Activated T-cell treated with anti-CD3 and anti-CD28 coated beads, Interleukin-2, amount 50 U/mL, for 4 hours (primary cell): Measurements from ENCODE around the gene FAM20A. TPM values are rescaled to one million over a fixed set of nuclear protein-coding genes. Genes with fewer than 3 reads are reported as not detected.

ENCODE experiments used
- ATAC-seq, 2 donors: fragments of 200-7000 bp; cut with Tn5 transposase; one replicate each; pipeline ENCODE4 v1.10.0; 2021
- DNase-seq: peaks from one replicate; pipeline ENCODE4 v3.0.0-alpha.2; 2020
- H3K27me3 Mint-ChIP-seq: one replicate; pipeline ENCODE4 v1.8.0; 2021; ENCODE audit warnings: low read depth, mixed read lengths
- H3K36me3 Mint-ChIP-seq: one replicate; pipeline ENCODE4 v1.8.0; 2022; ENCODE audit warnings: mixed read lengths; ENCODE audit not compliant: insufficient read depth
- H3K4me1 Mint-ChIP-seq: one replicate; pipeline ENCODE4 v1.8.0; 2021; ENCODE audit warnings: low read depth, mixed read lengths
- H3K4me3 Mint-ChIP-seq: one replicate; pipeline ENCODE4 v1.8.0; 2021; ENCODE audit warnings: mild to moderate bottlenecking, moderate library complexity, mixed read lengths
- H3K9me3 Mint-ChIP-seq: one replicate; pipeline ENCODE4 v1.8.0; 2021; ENCODE audit warnings: mixed read lengths
- total RNA-seq, 3 donors: library from RNA; stranded (reverse); gene quantifications; one replicate each; pipeline ENCODE4 v1.2.1, GENCODE V29; 2021

Gene FAM20A
- total RNA-seq, 3 donors from 2014 or later, result 0.11 TPM; not detected in 2

- no peaks in the 10 kb centered on the region for H3K4me1 Mint-ChIP-seq
- DNase-seq (no peak), ATAC-seq (no peak)
- H3K36me3 Mint-ChIP-seq, result no peaks in the 10 kb centered on the region
- H3K9me3 Mint-ChIP-seq, result peaks cover 3% of the 10 kb centered on the region
- H3K27me3 Mint-ChIP-seq, result peaks cover 35% of the 10 kb centered on the region
- H3K4me3 Mint-ChIP-seq, result no peak overlapping the region
These were observed 15.2 kb upstream of the FAM20A start for GRCh38 chr17:68616334-68616733.

DNA sequence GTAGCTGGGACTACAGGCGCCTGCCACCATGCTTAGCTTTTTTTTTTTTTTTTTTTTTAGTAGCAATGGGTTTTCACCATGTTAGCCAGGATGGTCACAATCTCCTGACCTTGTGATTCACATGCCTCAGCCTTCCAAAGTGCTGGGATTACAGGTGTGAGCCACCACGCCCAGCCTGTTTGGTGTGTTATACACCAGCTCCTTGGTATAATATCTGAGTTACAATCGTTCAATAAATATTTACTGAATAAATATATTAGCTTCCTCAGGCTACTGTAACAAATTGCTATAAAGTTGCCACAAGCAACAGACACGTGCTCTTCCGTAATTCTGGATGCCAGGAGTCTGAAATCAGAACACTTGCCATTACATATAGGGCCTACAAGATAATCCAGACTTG, 13.6 kb upstream of the FAM20A start:
- H3K27me3 Mint-ChIP-seq, result peaks cover 25% of the 10 kb centered on the region
- DNase-seq (no peak), ATAC-seq (no peak)
- H3K36me3 Mint-ChIP-seq, result no peaks in the 10 kb centered on the region
- H3K4me1 Mint-ChIP-seq, result no peaks in the 10 kb centered on the region
- H3K4me3 Mint-ChIP-seq, result no peak overlapping the region
- H3K9me3 Mint-ChIP-seq, result peaks cover 12% of the 10 kb centered on the region

- H3K27me3 Mint-ChIP-seq, result peaks cover 20% of the 10 kb centered on the region
- H3K36me3 Mint-ChIP-seq, result no peaks in the 10 kb centered on the region
- H3K4me3 Mint-ChIP-seq, result no peak overlapping the region
- no peaks in the 10 kb centered on the region for H3K4me1 Mint-ChIP-seq
- DNase-seq (no peak), ATAC-seq (no peak)
- peaks cover 15% of the 10 kb centered on the region for H3K9me3 Mint-ChIP-seq
These were observed 12.7 kb upstream of the FAM20A start for GRCh38 chr17:68613739-68614298.

- ATAC-seq, result no peak
- H3K4me3 Mint-ChIP-seq, result no peak overlapping the region
- no peaks in the 10 kb centered on the region for H3K4me1 Mint-ChIP-seq
- peaks cover under 1% of the 10 kb centered on the region for H3K36me3 Mint-ChIP-seq
- no peak for DNase-seq
- H3K9me3 Mint-ChIP-seq, result peaks cover 18% of the 10 kb centered on the region
- peaks cover 15% of the 10 kb centered on the region for H3K27me3 Mint-ChIP-seq
These were observed 11.7 kb upstream of the FAM20A start for GRCh38 chr17:68612923-68613292.

DNA sequence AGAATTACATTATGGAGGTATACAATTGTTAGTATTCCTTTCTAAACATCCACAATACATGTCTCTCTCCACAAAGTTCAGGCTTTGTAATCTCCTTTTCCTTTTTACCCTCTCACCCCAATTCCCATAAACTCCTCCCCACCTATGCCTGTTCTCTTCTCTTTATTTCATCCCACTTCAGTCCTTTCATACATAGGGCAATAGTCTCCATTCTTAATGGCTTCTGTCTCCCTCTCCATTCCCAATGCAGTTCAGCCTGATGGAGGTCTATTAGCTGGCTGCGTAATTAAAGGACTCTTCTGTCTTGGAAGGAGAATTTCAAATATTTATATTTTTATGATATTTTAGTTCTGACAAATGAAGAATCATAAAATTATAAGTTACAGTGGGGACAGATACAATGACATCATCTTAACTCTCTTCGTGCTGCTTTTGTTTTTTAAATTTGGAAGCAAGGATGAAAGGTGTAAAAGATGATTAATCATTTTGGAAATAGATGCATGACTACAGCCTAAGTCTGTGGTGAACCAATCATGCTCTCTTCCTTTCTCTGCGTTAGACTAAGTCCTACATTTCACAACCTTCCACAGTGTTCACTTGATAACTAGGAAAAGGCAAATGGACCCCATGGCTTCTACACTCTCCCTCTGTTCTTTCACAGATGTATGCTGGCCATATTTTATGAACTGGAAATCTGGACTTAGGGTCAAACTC, 11.2 kb upstream of the FAM20A start:
- Mint-ChIP-seq H3K4me3 (no peak overlapping the region), H3K27me3 (peaks cover 11% of the 10 kb centered on the region), H3K4me1 (no peaks in the 10 kb centered on the region), H3K9me3 (peaks cover 24% of the 10 kb centered on the region), H3K36me3 (peaks cover 2% of the 10 kb centered on the region)
- ATAC-seq (no peak), DNase-seq (no peak)

- peaks cover 11% of the 10 kb centered on the region for H3K27me3 Mint-ChIP-seq
- DNase-seq (no peak), ATAC-seq (no peak)
- peaks cover 27% of the 10 kb centered on the region for H3K9me3 Mint-ChIP-seq
- H3K4me3 Mint-ChIP-seq, result no peak overlapping the region
- H3K4me1 Mint-ChIP-seq, result no peaks in the 10 kb centered on the region
- H3K36me3 Mint-ChIP-seq, result peaks cover 2% of the 10 kb centered on the region
These were observed 10.4 kb upstream of the FAM20A start for GRCh38 chr17:68611353-68612208.

- ATAC-seq, result no peak
- Mint-ChIP-seq H3K27me3 (peaks cover 12% of the 10 kb centered on the region), H3K9me3 (peaks cover 27% of the 10 kb centered on the region), H3K4me3 (no peak overlapping the region), H3K36me3 (peaks cover 2% of the 10 kb centered on the region), H3K4me1 (no peaks in the 10 kb centered on the region)
- DNase-seq, result no peak
These were observed 9.4 kb upstream of the FAM20A start for GRCh38 chr17:68610554-68610953.

DNA sequence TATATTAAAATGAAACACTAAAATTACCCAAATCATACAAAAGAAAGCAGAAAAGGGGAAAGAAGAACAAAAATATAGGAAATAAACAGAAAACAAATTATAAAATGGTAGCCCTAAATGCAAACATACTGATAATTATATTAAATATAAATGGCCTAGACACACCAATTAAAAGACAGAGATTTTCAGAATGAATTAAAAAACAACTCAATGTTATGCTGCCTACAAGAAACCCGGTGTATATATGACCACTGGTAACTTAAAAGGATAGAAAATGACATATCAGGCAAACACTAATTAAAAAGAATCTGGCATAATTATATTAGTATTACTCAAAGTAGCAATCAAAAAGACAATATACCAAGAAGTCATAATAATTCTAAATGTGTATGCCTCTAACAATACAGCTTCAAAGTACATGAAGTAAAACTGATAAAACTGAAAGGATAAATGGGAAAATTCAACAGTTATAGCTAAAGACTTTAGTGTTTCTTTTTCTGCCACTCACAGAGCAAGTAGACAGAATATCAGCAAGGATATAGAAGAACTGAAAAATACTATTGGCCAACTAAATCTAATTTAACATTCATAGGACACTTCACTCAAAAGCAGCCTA, 7.5 kb upstream of the FAM20A start:
- peaks cover 27% of the 10 kb centered on the region for H3K9me3 Mint-ChIP-seq
- H3K4me1 Mint-ChIP-seq, result no peaks in the 10 kb centered on the region
- no peak overlapping the region for H3K4me3 Mint-ChIP-seq
- peaks cover 15% of the 10 kb centered on the region for H3K27me3 Mint-ChIP-seq
- DNase-seq, result no peak
- H3K36me3 Mint-ChIP-seq, result peaks cover 2% of the 10 kb centered on the region
- no peak for ATAC-seq

DNA sequence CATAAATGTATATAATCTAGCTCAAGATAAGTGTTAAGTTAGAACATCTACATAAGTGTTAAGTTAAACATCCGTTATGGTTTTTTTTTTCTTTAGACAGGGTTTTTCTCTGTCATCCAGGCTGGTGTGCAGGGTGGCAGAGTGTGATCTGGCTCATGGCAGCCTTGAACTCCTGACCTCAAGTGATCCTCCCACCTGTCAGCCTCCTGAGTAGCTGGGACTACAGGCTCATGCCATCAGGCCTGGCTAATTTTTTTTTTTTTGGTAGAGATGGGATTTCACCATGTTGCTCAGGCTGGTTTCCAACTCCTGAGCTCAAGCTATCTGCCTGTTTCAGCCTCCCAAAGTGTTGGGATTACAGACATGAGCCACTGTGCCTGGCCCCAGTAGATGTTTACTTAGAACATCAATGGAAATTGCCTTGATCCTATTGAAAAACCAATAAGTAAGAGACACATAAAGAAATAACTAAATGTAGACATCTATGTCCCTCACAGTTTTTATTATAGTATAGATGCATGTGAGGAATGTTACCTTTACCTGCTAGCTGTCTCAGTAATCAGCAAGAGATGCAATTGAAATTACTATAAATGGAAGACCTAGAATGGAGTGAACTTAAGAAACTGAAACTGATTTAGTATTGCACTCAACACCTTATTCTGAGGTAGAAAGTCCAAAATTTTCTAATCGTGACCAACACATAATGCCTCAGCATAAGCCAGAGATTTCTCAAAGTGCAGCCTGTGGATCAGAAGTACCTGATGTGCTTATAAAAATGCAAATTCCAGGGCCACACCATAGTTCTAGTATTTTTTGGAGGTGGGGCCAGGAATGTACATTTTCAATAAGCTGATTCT, 5.5 kb upstream of the FAM20A start:
- H3K27me3 Mint-ChIP-seq, result peaks cover 27% of the 10 kb centered on the region
- no peak overlapping the region for H3K4me3 Mint-ChIP-seq
- DNase-seq (no peak), ATAC-seq (no peak)
- peaks cover 3% of the 10 kb centered on the region for H3K4me1 Mint-ChIP-seq
- peaks cover 2% of the 10 kb centered on the region for H3K36me3 Mint-ChIP-seq
- H3K9me3 Mint-ChIP-seq, result peaks cover 27% of the 10 kb centered on the region

GRCh38 chr17:68605914-68606313, 4.7 kb upstream of the FAM20A start:
- Mint-ChIP-seq H3K36me3 (peaks cover 2% of the 10 kb centered on the region), H3K4me3 (no peak overlapping the region), H3K4me1 (peaks cover 6% of the 10 kb centered on the region), H3K27me3 (peaks cover 30% of the 10 kb centered on the region), H3K9me3 (peaks cover 25% of the 10 kb centered on the region)
- no peak for DNase-seq
- ATAC-seq, result no peak

DNA sequence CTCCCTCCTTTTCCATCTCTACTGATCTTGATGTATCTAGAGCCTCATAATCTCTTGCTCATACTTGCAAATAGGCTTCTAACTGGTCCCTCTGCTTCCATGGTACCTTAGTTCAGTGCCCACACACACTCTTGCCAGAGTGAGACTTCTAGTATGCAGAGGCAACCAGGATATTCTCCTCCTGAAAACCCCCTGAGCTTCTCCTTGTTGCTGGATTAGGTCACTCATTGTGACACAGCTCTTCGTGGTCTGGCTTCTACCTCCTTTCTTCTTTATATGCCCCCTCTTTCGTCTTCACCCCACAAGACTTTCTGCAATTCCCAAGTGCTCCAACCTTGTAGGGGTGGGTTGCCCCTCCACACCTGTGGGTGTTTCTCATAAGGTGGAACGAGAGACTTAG, 2.5 kb upstream of the FAM20A start:
- DNase-seq (no peak), ATAC-seq (no peak)
- peaks cover 12% of the 10 kb centered on the region for H3K9me3 Mint-ChIP-seq
- H3K4me3 Mint-ChIP-seq, result no peak overlapping the region
- peaks cover 2% of the 10 kb centered on the region for H3K36me3 Mint-ChIP-seq
- H3K27me3 Mint-ChIP-seq, result peaks cover 43% of the 10 kb centered on the region
- peaks cover 11% of the 10 kb centered on the region for H3K4me1 Mint-ChIP-seq

DNA sequence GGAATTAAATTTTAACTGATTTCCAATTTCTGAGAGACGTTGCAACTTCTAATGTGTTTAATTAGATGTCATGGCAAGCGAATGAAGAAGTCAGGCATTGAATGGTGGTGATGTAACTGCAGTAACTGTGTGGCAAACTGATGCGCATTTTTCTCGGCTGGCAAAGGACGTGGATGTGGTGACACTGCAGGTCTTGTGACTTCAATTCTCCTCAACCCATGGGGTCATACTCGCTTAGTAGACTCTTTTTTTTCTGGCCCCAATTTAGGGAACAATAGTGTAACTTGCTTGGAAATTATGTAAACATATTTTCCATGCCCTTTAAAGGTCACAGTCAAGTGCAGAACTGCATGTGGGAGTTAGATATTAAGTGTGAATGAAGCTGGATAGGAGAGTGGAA, 1.9 kb upstream of the FAM20A start:
- H3K4me3 Mint-ChIP-seq, result no peak overlapping the region

GRCh38 chr17:68602289-68602688, 1.1 kb upstream of the FAM20A start:
- no peaks in the 10 kb centered on the region for H3K36me3 Mint-ChIP-seq
- DNase-seq (no peak), ATAC-seq (no peak)
- H3K4me1 Mint-ChIP-seq, result peaks cover 11% of the 10 kb centered on the region
- H3K9me3 Mint-ChIP-seq, result peaks cover 3% of the 10 kb centered on the region
- H3K4me3 Mint-ChIP-seq, result no peak overlapping the region
- peaks cover 56% of the 10 kb centered on the region for H3K27me3 Mint-ChIP-seq

More for the DNA sequence above, 1.9 kb upstream of the FAM20A start:
- Mint-ChIP-seq H3K36me3 (peaks cover 2% of the 10 kb centered on the region), H3K9me3 (peaks cover 10% of the 10 kb centered on the region), H3K27me3 (peaks cover 49% of the 10 kb centered on the region), H3K4me1 (peaks cover 11% of the 10 kb centered on the region)
- ATAC-seq (no peak), DNase-seq (no peak)
